GM12874 (cell line): Measurements from ENCODE around the gene WRNIP1.

Experiments
- TF ChIP-seq, protein P1 (sequence below): IDR thresholded peaks from 2 replicates; pipeline ENCODE4 v1.5.1; 2011; ENCODE audit warnings: low read depth, mild to moderate bottlenecking, control low read depth, low read length, moderate library complexity; ENCODE audit not compliant: insufficient read depth

The WRNIP1 gene

DNA sequence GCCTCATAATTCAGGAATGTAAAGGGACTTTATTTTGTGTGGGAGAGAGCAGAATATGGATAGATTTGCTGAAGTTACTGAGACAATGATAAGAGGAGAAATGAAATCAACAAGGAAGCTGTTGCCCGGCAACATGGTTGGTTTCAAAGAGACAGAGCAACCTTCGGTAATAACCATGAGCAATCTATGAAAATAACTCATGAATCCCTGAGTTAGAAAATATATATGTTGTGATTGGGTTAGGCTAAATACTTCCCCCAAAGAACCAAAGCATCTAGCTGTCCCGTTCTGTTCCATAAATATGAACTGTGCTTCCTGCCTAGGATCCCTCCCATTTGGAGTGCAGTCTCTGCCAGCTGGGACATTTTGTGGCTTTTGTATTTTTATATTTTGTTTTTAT lies 53.4 kb downstream of the WRNIP1 start:
- TF ChIP-seq, protein P1, sequence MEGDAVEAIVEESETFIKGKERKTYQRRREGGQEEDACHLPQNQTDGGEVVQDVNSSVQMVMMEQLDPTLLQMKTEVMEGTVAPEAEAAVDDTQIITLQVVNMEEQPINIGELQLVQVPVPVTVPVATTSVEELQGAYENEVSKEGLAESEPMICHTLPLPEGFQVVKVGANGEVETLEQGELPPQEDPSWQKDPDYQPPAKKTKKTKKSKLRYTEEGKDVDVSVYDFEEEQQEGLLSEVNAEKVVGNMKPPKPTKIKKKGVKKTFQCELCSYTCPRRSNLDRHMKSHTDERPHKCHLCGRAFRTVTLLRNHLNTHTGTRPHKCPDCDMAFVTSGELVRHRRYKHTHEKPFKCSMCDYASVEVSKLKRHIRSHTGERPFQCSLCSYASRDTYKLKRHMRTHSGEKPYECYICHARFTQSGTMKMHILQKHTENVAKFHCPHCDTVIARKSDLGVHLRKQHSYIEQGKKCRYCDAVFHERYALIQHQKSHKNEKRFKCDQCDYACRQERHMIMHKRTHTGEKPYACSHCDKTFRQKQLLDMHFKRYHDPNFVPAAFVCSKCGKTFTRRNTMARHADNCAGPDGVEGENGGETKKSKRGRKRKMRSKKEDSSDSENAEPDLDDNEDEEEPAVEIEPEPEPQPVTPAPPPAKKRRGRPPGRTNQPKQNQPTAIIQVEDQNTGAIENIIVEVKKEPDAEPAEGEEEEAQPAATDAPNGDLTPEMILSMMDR: no peak

- TF ChIP-seq, protein P1: no peak
These were observed 53.9 kb downstream of the WRNIP1 start for GRCh38 chr6:2819115-2819514.

- TF ChIP-seq, protein P1: no peak
These were observed 54.8 kb downstream of the WRNIP1 start for GRCh38 chr6:2819978-2820377.

GRCh38 chr6:2820415-2820814 lies 55.2 kb downstream of the WRNIP1 start:
- TF ChIP-seq, protein P1: no peak

GRCh38 chr6:2821554-2821953 lies 56.4 kb downstream of the WRNIP1 start:
- TF ChIP-seq, protein P1: no peak

DNA sequence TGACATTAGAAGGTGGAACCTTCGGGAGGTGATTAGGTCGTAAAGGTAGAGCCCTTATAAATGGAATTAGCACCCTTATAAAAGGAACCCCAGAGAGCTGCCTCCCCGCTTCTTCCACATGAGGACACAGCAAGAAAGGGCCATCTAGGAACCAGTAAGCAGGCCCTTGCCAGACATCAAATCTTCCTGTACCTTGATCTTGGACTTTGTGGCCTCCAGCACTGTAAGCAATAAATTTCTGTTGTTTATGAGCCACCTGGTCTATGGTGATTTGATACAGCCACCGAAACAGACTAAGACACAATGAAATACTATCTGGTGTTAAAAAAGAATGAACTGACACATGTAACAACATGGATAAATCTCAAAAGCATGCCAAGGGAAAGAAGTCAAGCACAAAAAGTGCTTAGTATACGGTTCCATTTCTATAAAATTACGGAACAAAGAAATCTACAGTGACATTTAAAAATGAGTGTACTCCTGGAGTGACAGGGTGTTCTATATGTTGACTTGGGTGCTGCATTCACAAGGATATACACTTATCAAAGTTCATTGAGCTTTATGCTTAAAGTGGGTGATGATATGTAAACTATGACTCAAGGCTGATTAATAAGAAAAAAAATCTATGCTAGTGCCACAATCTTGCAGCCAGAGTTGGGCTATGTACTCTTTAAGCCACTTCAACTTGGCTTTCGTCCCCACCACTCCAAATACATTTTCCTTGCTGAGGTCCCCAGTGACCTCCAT lies 58.1 kb downstream of the WRNIP1 start:
- TF ChIP-seq, protein P1: no peak

- TF ChIP-seq, protein P1: no peak
These were observed 60.9 kb downstream of the WRNIP1 start for GRCh38 chr6:2826131-2826530.
